SK-N-SH treated with all-trans-retinoic acid at 6 μM for 48 hours (cell line): Measurements from ENCODE around the gene SPEM2.

Experiments
- ATAC-seq: fragments of 200-7000 bp; cut with Tn5 transposase; 3 replicates; pipeline ENCODE4 v1.9.1; 2020; ENCODE audit warnings: mild to moderate bottlenecking, moderate library complexity
- ARNTL ChIP-seq: fragments of 450-650 bp; formaldehyde crosslinking; IDR thresholded peaks from 2 replicates; pipeline ENCODE4 v1.5.0; 2020; ENCODE audit warnings: low read depth, mild to moderate bottlenecking, moderate library complexity, borderline replicate concordance
- CREB5 ChIP-seq: fragments of 250-450 bp; sonication (Bioruptor Pico); IDR thresholded peaks from 2 replicates; pipeline ENCODE4 v1.5.1; 2020; ENCODE audit warnings: low read depth, mild to moderate bottlenecking, moderate library complexity
- CSRNP3 ChIP-seq: fragments of 250-450 bp; sonication (Bioruptor Pico); IDR thresholded peaks from 2 replicates; pipeline ENCODE4 v1.5.1; 2021; ENCODE audit warnings: mild to moderate bottlenecking, moderate library complexity
- ESRRG ChIP-seq: fragments of 250-450 bp; sonication (Bioruptor Pico); IDR thresholded peaks from 2 replicates; pipeline ENCODE4 v1.6.1; 2021; ENCODE audit warnings: mild to moderate bottlenecking
- GLIS3 ChIP-seq: fragments of 250-450 bp; sonication (Bioruptor Pico); IDR thresholded peaks from 2 replicates; pipeline ENCODE4 v1.5.0; 2020; ENCODE audit warnings: mild to moderate bottlenecking, moderate library complexity
- ISL1 ChIP-seq: fragments of 250-450 bp; sonication (Bioruptor Pico); IDR thresholded peaks from 2 replicates; pipeline ENCODE4 v2.1.2; 2022; ENCODE audit warnings: mild to moderate bottlenecking, moderate library complexity
- OSR1 ChIP-seq: fragments of 250-450 bp; sonication (Bioruptor Pico); IDR thresholded peaks from 2 replicates; pipeline ENCODE4 v1.8.0; 2022; ENCODE audit warnings: moderate library complexity, mild to moderate bottlenecking, inconsistent platforms
- PATZ1 ChIP-seq: fragments of 250-450 bp; sonication (Bioruptor Pico); IDR thresholded peaks from 2 replicates; pipeline ENCODE4 v1.8.0; 2020; ENCODE audit warnings: mild to moderate bottlenecking, moderate library complexity, borderline replicate concordance
- PPARA ChIP-seq: fragments of 250-450 bp; sonication (Bioruptor Pico); IDR thresholded peaks from 2 replicates; pipeline ENCODE4 v1.5.0; 2020; ENCODE audit warnings: mild to moderate bottlenecking, borderline replicate concordance
- SNAI2 ChIP-seq: fragments of 250-450 bp; sonication (Bioruptor Pico); IDR thresholded peaks from 2 replicates; pipeline ENCODE4 v1.5.0; 2020; ENCODE audit warnings: mild to moderate bottlenecking, moderate library complexity
- TOX ChIP-seq: fragments of 250-450 bp; sonication (Bioruptor Pico); IDR thresholded peaks from 2 replicates; pipeline ENCODE4 v1.8.0; 2021; ENCODE audit warnings: mild to moderate bottlenecking, moderate library complexity, borderline replicate concordance
- TSHZ2 ChIP-seq: fragments of 250-450 bp; sonication (Bioruptor Pico); IDR thresholded peaks from 2 replicates; pipeline ENCODE4 v1.5.0; 2020; ENCODE audit warnings: mild to moderate bottlenecking, moderate library complexity
- ZC3H10 ChIP-seq: fragments of 250-450 bp; sonication (Bioruptor Pico); IDR thresholded peaks from 2 replicates; pipeline ENCODE4 v1.5.1; 2021; ENCODE audit warnings: mild to moderate bottlenecking, moderate library complexity
- ZFP3 ChIP-seq: fragments of 250-450 bp; sonication (Bioruptor Pico); IDR thresholded peaks from 2 replicates; pipeline ENCODE4 v1.5.0; 2020; ENCODE audit warnings: mild to moderate bottlenecking, moderate library complexity
- ZFP30 ChIP-seq: fragments of 450-650 bp; formaldehyde crosslinking; IDR thresholded peaks from 2 replicates; pipeline ENCODE4 v1.5.0; 2022; ENCODE audit warnings: mild to moderate bottlenecking, moderate library complexity
- ZNF565 ChIP-seq: fragments of 450-650 bp; formaldehyde crosslinking; conservative IDR thresholded peaks from 2 replicates; pipeline ENCODE4 v1.5.0; 2020; ENCODE audit warnings: low read depth, mild to moderate bottlenecking, moderate library complexity
- ZNF70 ChIP-seq: fragments of 450-650 bp; formaldehyde crosslinking; IDR thresholded peaks from 2 replicates; pipeline ENCODE4 v1.5.0; 2020; ENCODE audit warnings: mild to moderate bottlenecking, moderate library complexity
- ZNF8 ChIP-seq: fragments of 450-650 bp; formaldehyde crosslinking; IDR thresholded peaks from 2 replicates; pipeline ENCODE4 v1.5.0; 2020; ENCODE audit warnings: mild to moderate bottlenecking, moderate library complexity

Gene SPEM2

GRCh38 chr17:7440113-7440833 is 14.9 kb downstream of the SPEM2 start:
- ATAC-seq: peak; percentile 40

GRCh38 chr17:7440834-7441195 is 15.4 kb downstream of the SPEM2 start:
- peak; percentile 25; the same call in 1 of the 2 replicates for TF ChIP-seq PATZ1 (CRISPR knock-in tag)
- no peak for TF ChIP-seq PPARA (CRISPR knock-in tag)
- TF ChIP-seq ZFP30 (CRISPR knock-in tag): no peak
- no peak for TF ChIP-seq ARNTL (CRISPR knock-in tag)
- no peak for TF ChIP-seq ZFP3 (CRISPR knock-in tag)
- TF ChIP-seq SNAI2: no peak
- TF ChIP-seq ZNF565 (CRISPR knock-in tag): no peak
- ATAC-seq: peak; percentile 52

More at GRCh38 chr17:7440113-7440833, 14.9 kb downstream of the SPEM2 start:
- TF ChIP-seq ZNF70 (no peak), ESRRG (CRISPR knock-in tag) (no peak), CREB5 (CRISPR knock-in tag) (no peak), SNAI2 (no peak), ZFP30 (CRISPR knock-in tag) (no peak), PATZ1 (CRISPR knock-in tag) (no peak), TSHZ2 (no peak), ZC3H10 (CRISPR knock-in tag) (no peak), ZNF8 (CRISPR knock-in tag) (no peak), GLIS3 (CRISPR knock-in tag) (no peak), PPARA (CRISPR knock-in tag) (no peak), CSRNP3 (CRISPR knock-in tag) (no peak), TOX (CRISPR knock-in tag) (no peak)
- TF ChIP-seq, all 23 proteins: peak for 0

- no peak for TF ChIP-seq SNAI2
- no peak for TF ChIP-seq ARNTL (CRISPR knock-in tag)
- TF ChIP-seq CSRNP3 (CRISPR knock-in tag): no peak
- no peak for TF ChIP-seq ISL1 (CRISPR knock-in tag)
- no peak for TF ChIP-seq ZNF8 (CRISPR knock-in tag)
- TF ChIP-seq ZNF565 (CRISPR knock-in tag): no peak
- no peak for TF ChIP-seq PATZ1 (CRISPR knock-in tag)
- no peak for TF ChIP-seq OSR1 (CRISPR knock-in tag)
- no peak for TF ChIP-seq TSHZ2
- no peak for TF ChIP-seq ZFP30 (CRISPR knock-in tag)
- TF ChIP-seq PPARA (CRISPR knock-in tag): no peak
- no peak for ATAC-seq
Measured at GRCh38 chr17:7441266-7441665, 15.8 kb downstream of the SPEM2 start.
